ENCODE results near the gene CACNA2D4. TPM values are rescaled to one million over a fixed set of nuclear protein-coding genes. Genes with fewer than 3 reads are reported as not detected.

Gene CACNA2D4
- total and polyA plus RNA-seq, 5 donors = 1.0 to 3.0 (median 1.4) TPM

DNA sequence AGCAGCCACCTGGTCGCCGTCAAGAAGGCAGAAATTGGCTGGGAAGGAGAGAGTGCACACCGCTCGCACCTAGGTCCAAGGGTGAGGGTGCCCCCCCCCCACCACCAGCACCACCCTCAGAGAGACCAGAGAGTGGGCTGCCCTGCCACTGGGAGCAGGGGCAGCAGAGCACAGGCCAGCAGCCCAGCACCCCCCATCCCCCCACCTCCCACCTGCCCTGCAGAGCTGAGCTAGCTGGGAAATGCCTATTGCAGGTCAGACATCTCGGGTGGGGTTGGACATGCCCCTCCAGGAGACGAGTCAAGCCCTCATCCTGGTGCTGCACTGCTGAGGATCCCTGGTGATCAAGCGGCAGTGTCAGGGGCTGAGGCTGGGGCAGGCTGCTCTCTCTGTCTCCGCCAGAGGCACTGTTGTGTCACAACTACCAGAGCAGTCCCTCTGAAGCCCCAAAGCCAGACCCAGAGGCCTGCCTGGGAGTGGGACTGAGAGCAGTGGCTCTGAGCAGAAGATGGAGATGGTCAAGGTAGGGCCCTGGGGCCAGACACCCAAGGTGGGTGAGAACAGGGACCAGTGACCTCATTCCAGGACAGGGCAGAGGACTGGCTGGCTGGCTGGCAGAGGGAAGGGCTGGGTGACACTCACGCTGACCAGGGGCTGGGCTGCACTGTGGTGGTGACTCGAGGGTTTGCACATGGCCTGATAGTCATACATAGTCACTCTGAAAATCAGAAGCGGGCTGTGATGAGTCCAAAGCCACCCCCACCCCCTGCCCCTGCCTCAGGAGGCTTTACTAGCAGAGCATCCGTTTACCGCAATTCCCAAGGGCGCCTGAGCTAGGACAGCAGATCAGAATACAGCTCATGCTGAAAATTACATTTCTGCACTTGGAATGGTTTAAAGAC is 117.8 kb downstream of the CACNA2D4 start:
- no peak overlapping the region for H3K4me3 ChIP-seq (ENCODE audit: low read length)
- 68% methylated on average over 14 of the region's 14 CpGs for WGBS
- H3K27me3 ChIP-seq (ENCODE audit: control insufficient read depth, insufficient read depth) = no peaks in the 10 kb centered on the region
- no peak for ATAC-seq
- H3K4me1 ChIP-seq (ENCODE audit: control insufficient read depth, insufficient read depth, low read length) = no peaks in the 10 kb centered on the region
- DNase-seq = peak in 1 of 3 donors; percentile 74
- intact Hi-C loops (cut with DNase I) = loop anchor here in 1 of 4 donors (5.0 kb wide), 1 partner anchor 232 kb away; no protein-coding TSS in a partner anchor
- no peaks in the 10 kb centered on the region for H3K9me3 ChIP-seq (ENCODE audit: control insufficient read depth, low read length)
- H3K27ac ChIP-seq (ENCODE audit: low read length) = no peak overlapping the region

DNA sequence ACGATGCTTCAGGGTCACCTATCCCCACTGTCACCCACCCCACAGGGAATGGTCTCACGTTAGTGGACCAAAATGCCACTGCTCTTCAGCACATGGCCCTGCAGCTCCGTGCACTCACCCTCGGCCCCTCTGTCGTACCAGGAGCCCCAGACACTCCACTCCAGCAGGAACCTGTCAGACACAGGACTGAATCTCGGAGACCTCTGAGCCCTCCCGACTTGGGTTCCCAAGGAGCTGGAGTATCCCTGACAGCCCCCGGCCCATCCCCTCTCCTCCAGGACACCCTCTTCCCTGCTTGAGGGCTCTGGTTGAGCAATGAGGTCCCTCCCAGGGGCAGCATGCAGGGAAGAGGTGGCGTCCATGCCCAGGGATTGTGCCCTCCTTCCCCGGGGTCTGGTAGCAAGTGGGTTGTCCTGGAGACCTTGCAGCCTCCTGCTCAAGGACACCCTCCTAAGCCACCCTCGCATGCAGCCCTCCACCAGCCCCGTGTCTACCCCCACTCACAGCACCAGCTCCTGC is 118.5 kb downstream of the CACNA2D4 start:
- Histone ChIP-seq H3K9me3 (ENCODE audit: control insufficient read depth, low read length) (no peaks in the 10 kb centered on the region), H3K4me1 (ENCODE audit: control insufficient read depth, insufficient read depth, low read length) (no peaks in the 10 kb centered on the region), H3K4me3 (ENCODE audit: low read length) (no peak overlapping the region), H3K27me3 (ENCODE audit: control insufficient read depth, insufficient read depth) (no peaks in the 10 kb centered on the region), H3K27ac (ENCODE audit: low read length) (no peak overlapping the region)
- no peak for ATAC-seq
- WGBS = 83% methylated on average over 12 of the region's 12 CpGs
- intact Hi-C loops (cut with DNase I) = loop anchor here in 1 of 4 donors (5.0 kb wide), 1 partner anchor 232 kb away; no protein-coding TSS in a partner anchor
- DNase-seq = no peak

DNA sequence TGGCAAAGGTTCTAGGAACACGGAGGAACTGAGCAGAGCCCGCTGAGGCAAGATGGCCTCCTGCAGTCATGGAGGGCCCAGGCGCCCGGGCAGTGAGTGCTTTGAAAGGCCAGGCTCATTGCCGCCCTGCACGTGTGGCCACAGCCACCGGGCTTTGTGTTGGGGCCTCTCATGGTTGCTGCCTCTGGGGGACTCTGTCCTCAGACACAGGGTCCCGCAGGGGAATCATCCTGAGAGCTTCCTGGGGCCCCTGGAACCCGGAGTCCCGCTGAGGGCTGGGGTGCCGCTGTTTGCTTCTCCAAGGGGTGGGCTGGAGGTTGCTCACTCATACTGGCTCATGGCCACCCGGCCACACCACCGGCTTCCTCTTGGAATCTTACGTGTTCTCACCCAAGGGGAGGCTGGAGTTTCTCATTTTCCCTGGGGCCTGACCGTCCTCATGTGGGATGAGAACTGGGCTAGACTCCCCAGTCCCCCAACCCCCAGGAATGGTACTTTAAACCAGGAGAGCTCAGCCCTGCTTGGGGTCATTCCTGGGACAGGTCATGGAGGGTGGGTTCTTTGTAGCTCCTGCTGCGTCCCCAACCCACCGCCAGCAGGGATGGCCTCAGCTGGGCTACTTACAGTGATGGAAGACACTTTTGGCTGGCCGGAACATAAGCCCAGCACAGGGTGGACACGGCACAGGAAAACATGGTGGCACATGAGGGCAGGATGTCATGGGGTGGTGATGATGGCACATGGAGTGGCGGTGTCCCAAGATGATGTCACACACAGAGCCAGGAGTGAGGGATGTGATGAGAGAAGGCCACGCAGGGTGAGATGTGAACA is 119.2 kb downstream of the CACNA2D4 start:
- DNase-seq (no peak), ATAC-seq (no peak)
- no peak overlapping the region for H3K27ac ChIP-seq (ENCODE audit: low read length)
- H3K4me3 ChIP-seq (ENCODE audit: low read length) = no peak overlapping the region
- no peaks in the 10 kb centered on the region for H3K27me3 ChIP-seq (ENCODE audit: control insufficient read depth, insufficient read depth)
- WGBS = 87% methylated on average over 21 of the region's 21 CpGs
- no peaks in the 10 kb centered on the region for H3K9me3 ChIP-seq (ENCODE audit: control insufficient read depth, low read length)
- intact Hi-C loops (cut with DNase I) = no loop called here
- no peaks in the 10 kb centered on the region for H3K4me1 ChIP-seq (ENCODE audit: control insufficient read depth, insufficient read depth, low read length)

DNA sequence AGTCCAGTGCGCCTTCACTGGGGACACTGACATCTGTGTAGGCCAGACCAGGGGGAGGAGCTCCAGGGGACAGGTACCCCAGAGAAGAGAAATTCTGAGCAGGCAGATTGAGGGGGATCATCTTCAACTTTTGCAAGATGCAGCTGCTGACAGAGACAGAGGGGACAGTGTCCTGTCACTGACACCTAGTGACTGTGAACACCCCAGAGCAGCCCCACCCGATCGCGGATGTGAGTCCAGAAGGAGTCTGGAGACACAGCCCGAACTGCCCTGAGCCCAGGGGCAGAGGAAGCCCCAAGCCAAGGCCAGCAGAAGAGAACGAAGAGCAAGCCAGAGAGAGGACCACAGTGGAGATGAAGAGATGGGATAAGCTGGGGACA is 119.8 kb downstream of the CACNA2D4 start:
- no peak overlapping the region for H3K4me3 ChIP-seq (ENCODE audit: low read length)
- intact Hi-C loops (cut with DNase I) = no loop called here
- H3K9me3 ChIP-seq (ENCODE audit: control insufficient read depth, low read length) = no peaks in the 10 kb centered on the region
- no peaks in the 10 kb centered on the region for H3K27me3 ChIP-seq (ENCODE audit: control insufficient read depth, insufficient read depth)
- ATAC-seq (no peak), DNase-seq (no peak)
- H3K27ac ChIP-seq (ENCODE audit: low read length) = no peak overlapping the region
- 74% methylated on average over 6 of the region's 6 CpGs for WGBS
- no peaks in the 10 kb centered on the region for H3K4me1 ChIP-seq (ENCODE audit: control insufficient read depth, insufficient read depth, low read length)

DNA sequence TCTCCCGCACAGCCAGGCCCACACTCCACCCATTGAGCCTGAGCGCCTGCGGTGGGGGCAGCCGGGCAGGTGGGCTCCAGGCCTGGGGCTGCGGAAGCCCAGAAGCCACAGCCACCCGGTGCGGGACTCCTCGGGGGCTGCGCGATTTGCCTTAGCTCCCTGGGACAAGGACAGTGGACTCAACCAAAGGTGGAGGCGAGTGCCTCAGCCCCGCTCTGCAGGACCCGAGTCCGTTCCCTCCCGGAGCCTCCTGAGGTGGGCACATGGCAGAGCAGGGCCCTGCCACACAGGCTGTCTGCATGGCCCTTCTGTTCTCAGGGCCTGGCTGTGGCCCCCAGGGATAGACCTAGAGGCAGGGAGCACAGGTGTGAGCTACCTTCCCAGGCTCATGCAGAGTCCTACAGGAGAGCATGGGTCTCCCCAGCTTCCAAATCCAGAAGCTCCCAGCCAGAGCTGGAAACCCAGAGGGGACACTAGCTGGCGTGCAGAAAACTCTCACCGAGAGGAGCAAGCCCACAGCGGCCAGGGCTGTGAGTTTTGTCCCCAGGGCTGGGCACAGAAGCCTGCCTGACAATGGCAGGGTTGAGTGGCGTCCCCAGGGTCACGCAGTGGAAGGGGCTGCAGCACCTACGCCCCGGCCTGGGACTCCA is 120.3 kb downstream of the CACNA2D4 start:
- 89% methylated on average over 22 of the region's 22 CpGs for WGBS
- ATAC-seq (no peak), DNase-seq (no peak)
- Histone ChIP-seq H3K27ac (ENCODE audit: low read length) (no peak overlapping the region), H3K27me3 (ENCODE audit: control insufficient read depth, insufficient read depth) (no peaks in the 10 kb centered on the region), H3K4me1 (ENCODE audit: control insufficient read depth, insufficient read depth, low read length) (no peaks in the 10 kb centered on the region), H3K9me3 (ENCODE audit: control insufficient read depth, low read length) (no peaks in the 10 kb centered on the region), H3K4me3 (ENCODE audit: low read length) (no peak overlapping the region)
- intact Hi-C loops (cut with DNase I) = loop anchor here in 1 of 4 donors (2.0 kb wide), 1 partner anchor 143 kb away; no protein-coding TSS in a partner anchor

DNA sequence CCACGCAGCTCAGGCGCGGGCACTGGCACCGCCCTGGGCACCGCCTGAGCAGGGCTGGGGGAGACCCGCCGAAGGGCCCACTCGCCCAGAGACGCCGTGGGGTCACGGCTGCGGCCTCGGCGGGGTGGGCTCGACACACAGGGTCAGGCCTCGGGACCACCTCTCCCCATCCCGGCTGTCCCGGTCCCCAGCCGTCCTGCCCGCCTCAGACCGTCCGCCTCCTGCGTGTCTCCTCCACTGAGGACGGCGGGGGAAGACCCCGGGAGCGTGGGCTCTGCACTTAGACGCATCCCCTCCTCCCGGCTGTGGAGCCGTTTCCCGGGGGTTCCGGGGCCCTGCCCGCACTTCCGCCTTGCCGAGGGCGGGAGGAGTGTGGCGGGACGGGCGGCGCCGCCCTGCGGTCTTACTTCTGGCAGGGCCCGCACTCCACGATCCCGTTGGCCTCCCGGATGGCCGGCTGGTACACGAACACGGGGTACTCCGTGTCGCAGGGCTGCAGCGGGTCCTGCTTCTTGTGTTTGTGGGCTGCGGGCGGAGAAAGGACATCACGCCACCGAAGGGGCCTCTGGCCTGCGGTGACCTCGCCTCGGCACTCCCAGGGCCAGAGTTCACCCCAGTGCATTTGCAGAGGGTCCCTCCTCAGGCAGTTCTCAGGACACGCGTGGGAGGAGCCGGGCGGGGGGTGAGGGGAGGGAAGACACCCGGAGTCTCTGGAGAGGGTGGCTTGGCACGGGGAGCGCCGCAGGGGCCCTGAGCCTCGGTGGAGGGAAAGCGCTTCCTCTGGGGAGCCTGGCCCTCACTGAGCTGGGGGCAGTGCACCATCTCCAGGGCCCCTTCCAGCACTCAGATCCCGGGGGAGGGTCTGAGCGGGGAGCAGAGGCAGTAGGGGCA is 121.2 kb downstream of the CACNA2D4 start:
- Histone ChIP-seq H3K9me3 (ENCODE audit: control insufficient read depth, low read length) (no peaks in the 10 kb centered on the region), H3K27ac (ENCODE audit: low read length) (peak overlapping the region; percentile 5), H3K27me3 (ENCODE audit: control insufficient read depth, insufficient read depth) (no peaks in the 10 kb centered on the region), H3K4me1 (ENCODE audit: control insufficient read depth, insufficient read depth, low read length) (no peaks in the 10 kb centered on the region), H3K4me3 (ENCODE audit: low read length) (peak overlapping the region; percentile 33)
- WGBS = 35% methylated on average over 71 of the region's 71 CpGs
- peak; percentile 44 to 51 for ATAC-seq
- DNase-seq = peak; percentile 75 to 90 (median 89)
- intact Hi-C loops (cut with DNase I) = loop anchor here in 1 of 4 donors (2.0 kb wide), 1 partner anchor 144 kb away; no protein-coding TSS in a partner anchor

DNA sequence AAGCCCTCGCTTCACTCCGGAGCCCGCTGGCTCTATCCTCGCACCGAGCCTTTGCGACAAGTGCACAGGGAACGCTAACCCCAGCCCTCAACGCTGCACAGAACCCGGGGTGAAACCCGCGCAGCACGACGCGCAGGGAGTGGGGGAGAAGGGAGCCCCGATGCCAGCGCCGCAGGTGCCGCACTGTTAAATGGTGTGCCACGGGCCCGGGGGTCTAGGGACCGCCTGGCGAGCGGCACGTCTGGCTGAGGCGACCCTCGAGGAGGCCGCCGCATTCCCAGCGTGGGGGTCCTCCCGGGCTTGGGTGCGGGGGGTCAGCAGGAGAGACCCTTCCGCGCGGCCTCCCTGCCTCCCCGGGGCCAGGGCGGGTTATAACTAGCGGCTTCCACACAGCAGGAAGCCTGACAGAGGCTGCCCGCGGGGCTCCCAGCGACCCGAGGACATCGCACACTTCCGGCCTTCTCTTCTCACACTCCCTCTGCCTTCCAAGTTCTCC is 121.9 kb downstream of the CACNA2D4 start:
- 12% methylated on average over 43 of the region's 43 CpGs for WGBS
- Histone ChIP-seq H3K27me3 (ENCODE audit: control insufficient read depth, insufficient read depth) (no peaks in the 10 kb centered on the region), H3K27ac (ENCODE audit: low read length) (peak overlapping the region; percentile 5), H3K9me3 (ENCODE audit: control insufficient read depth, low read length) (no peaks in the 10 kb centered on the region), H3K4me3 (ENCODE audit: low read length) (peak overlapping the region; percentile 33), H3K4me1 (ENCODE audit: control insufficient read depth, insufficient read depth, low read length) (no peaks in the 10 kb centered on the region)
- DNase-seq (peak; percentile 47 to 79 (median 79)), ATAC-seq (peak; percentile 30 to 46)
- intact Hi-C loops (cut with DNase I) = loop anchor here in 3 of 4 donors (1.0 to 2.0 kb wide), 3 partner anchors 143 to 144 kb away; no protein-coding TSS in a partner anchor

DNA sequence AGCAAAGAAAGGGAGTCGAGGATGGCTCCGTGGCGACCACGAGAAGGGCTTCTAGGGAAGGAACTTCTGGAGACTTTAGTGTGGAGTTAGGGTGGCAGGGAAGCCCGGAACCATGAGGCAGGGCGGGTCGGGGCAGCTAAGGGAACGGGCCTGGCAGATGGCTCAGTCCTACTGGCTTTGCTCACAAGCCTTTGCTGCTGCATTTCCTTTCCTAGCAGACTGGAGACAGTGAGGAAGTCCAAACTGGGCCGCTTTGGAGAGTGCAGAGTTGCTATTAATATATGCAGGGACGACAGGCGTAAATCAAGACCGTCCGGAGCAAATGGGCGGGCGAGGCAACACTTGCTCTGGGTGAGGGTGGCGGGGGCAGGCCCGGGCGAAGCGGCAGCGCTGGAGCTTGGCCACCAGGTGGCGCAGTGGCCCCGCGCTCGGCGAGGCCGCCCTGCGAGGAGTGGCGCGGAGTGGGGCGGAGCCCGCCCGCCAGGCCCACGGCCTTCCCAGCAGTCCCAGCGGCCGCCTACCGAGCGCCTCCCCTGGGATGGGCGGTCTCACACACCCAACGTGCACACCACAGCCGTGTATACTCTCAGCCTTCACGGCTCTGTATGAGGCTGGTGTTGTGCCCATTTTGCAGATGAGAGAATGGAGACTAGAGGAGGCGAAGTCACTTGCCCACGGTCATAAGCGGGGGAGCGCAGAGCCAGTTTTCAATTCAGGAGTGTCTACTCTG is 122.5 kb downstream of the CACNA2D4 start:
- ATAC-seq (peak; percentile 95 to 96), DNase-seq (peak; percentile 95 to 98 (median 98))
- intact Hi-C loops (cut with DNase I) = loop anchor here in 3 of 4 donors (1.0 to 2.0 kb wide), 4 partner anchors 143 to 145 kb away; no protein-coding TSS in a partner anchor
- Histone ChIP-seq H3K9me3 (ENCODE audit: control insufficient read depth, low read length) (no peaks in the 10 kb centered on the region), H3K27ac (ENCODE audit: low read length) (peak overlapping the region; percentile 3), H3K4me1 (ENCODE audit: control insufficient read depth, insufficient read depth, low read length) (no peaks in the 10 kb centered on the region), H3K4me3 (ENCODE audit: low read length) (peak overlapping the region; percentile 33), H3K27me3 (ENCODE audit: control insufficient read depth, insufficient read depth) (no peaks in the 10 kb centered on the region)
- 4% methylated on average over 45 of the region's 45 CpGs for WGBS

DNA sequence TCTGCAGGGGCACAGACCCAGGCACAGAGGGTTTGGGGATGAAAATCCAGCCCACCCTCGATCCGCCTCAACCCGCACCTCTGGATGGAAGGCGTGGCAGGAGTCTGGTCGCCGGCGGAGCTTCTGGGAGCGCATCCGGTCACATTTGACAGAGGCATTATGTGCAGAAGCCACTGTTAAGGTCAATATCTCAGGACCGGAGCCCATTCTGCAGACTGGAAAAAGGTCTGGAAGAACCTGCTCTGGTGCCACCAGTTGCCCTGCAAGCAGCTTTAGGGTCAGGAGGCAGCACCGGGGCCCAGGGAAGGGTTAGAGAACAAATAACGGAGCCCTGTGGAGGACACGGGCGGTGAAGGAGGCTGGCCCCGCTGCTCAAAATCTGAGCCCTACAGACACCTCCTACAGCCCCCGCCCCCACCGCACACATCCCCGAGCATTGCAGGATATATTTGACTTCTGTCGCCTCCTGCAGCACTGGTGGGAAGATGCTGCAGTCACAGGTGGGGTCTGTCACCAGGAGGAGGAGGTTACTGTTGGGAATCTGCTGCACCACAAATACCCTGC is 123.1 kb downstream of the CACNA2D4 start:
- Histone ChIP-seq H3K27me3 (ENCODE audit: control insufficient read depth, insufficient read depth) (no peaks in the 10 kb centered on the region), H3K4me3 (ENCODE audit: low read length) (no peak overlapping the region), H3K27ac (ENCODE audit: low read length) (no peak overlapping the region), H3K4me1 (ENCODE audit: control insufficient read depth, insufficient read depth, low read length) (no peaks in the 10 kb centered on the region), H3K9me3 (ENCODE audit: control insufficient read depth, low read length) (no peaks in the 10 kb centered on the region)
- intact Hi-C loops (cut with DNase I) = loop anchor here in 1 of 4 donors (2.0 kb wide), 1 partner anchor 143 kb away; no protein-coding TSS in a partner anchor
- 64% methylated on average over 19 of the region's 19 CpGs for WGBS
- ATAC-seq (no peak), DNase-seq (no peak)

Data from right cardiac atrium (tissue), 5 donors.